Measurements from ENCODE around the gene TNFAIP8.

TNFAIP8 gene

GRCh38 chr5:119329666-119330065 is 26.2 kb upstream of the TNFAIP8 start:
- DNase-seq (ENCODE audit: low spot score) = no peak

GRCh38 chr5:119330367-119331183 is 25.2 kb upstream of the TNFAIP8 start:
- peak; percentile 76 for DNase-seq (ENCODE audit: low spot score)

DNA sequence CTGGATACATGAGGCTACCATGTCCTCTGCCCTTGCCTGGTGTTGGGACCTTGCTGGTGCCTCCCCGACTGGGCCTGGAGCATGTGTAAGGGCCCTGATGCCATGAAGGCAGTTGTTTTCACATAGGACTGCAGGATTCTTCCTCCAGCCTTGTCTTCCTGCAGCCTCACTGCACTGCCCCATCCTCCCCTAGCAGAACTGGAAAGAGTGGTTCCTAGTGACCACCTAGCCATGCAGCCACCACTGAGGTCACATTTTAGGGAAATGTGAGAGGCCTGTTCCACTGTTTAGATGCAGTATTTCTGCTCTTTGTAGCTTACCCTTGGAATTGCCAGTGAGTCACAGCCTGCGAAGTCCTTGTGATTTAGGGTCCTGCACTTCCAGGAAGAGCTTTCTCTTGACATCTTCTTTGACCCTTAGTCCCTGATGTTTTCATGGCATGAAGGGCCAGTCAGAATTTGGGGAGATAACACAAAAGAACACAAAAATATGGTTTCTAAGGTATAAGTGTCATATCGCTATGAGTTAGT is 24.2 kb upstream of the TNFAIP8 start:
- no peak for DNase-seq (ENCODE audit: low spot score)

GRCh38 chr5:119332208-119332607 is 23.6 kb upstream of the TNFAIP8 start:
- no peak for DNase-seq (ENCODE audit: low spot score)

- no peak for DNase-seq (ENCODE audit: low spot score)
Measured at GRCh38 chr5:119332978-119333401, 22.8 kb upstream of the TNFAIP8 start.

- DNase-seq (ENCODE audit: low spot score) = peak; percentile 73
Measured at GRCh38 chr5:119333421-119333851, 22.4 kb upstream of the TNFAIP8 start.

- no peak for DNase-seq (ENCODE audit: low spot score)
Measured at GRCh38 chr5:119335261-119335677, 20.6 kb upstream of the TNFAIP8 start.

DNA sequence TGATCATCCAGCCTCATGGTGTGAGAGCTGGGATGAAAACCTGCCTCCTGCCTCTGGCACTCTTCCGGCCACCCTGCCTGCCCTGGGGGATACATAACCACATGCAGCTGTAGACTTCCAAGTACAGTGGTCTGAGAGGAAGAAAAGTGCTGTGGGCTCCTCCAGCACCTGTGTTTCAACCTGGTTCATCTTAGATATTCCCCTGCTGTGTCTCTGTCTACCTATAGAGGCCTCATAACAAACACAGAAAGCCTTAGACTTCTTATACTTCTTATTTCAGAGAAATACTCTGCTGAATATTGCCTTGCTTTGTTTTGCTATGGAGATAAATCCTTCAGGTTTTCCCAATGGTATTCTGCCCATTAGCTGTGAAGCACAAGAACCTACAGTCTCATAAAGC is 19.6 kb upstream of the TNFAIP8 start:
- no peak for DNase-seq (ENCODE audit: low spot score)

- no peak for DNase-seq (ENCODE audit: low spot score)
Measured at GRCh38 chr5:119336845-119337580, 18.8 kb upstream of the TNFAIP8 start.

DNA sequence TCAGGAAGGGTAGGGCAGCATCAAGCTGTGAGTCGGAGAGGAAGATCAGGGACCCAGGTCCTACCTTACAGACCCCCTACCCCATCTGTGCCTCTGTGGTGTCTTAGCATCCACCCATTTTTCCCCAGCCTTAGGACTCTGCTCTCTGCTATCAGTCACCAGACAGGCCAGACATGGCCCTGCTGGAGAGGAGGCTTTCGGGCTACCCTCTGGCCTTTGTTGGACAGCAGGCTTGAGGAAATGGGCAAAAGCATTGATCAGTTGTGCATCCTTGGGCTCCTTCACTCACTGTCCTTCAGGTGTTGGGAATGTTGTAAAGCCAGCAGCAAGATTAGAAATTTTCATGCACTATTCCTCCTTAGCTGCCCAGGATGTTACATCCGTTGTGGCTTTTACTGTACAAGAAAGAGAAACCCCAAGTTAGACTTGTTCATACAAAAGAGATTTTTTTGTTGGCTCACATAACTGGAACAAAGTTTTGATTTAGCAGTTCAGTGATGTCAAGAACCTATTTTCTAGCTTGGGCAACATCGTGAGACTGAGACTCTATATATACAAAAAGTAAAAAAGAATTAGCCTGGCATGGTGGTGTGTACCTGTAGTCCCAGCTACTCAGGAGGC is 17.4 kb upstream of the TNFAIP8 start:
- DNase-seq (ENCODE audit: low spot score) = no peak

DNA sequence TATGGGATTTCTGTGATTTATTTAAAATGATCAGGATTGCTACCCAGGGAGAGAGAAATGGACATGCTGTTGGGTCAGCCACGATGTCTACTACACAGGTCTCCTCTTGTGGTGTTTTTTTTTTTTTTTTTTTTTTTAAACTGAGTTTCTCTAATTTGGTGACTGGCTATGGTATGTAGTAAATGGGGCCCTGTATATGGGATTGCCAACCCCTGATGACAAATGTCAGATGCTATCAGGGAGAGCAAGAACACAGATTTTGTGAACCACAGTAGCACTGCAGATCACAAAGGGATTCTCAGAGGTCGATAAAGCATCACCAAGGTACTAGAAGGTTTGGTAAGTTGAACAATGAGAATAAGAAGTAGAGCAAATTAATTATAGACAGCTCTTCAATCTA is 16.5 kb upstream of the TNFAIP8 start:
- DNase-seq (ENCODE audit: low spot score) = no peak

DNA sequence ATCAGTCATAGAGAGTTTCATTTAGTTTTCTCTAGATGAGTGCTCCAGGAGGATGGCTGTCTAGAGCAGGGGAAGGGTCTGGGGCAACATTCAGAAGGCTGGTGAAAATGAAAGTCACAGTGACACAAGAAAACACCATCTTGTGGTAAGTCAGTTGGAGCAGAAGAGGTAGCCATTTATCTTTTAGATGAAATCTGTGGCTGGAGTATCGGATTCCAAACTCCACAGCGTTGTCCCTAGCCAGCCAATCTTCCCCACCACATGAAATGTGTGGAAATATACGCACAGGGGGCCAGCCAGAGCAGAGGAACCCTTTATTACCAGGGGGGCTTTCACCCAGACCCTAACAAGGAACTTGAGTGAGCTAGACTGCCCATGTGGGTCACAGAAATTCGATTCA is 15.9 kb upstream of the TNFAIP8 start:
- DNase-seq (ENCODE audit: low spot score) = peak; percentile 87

DNA sequence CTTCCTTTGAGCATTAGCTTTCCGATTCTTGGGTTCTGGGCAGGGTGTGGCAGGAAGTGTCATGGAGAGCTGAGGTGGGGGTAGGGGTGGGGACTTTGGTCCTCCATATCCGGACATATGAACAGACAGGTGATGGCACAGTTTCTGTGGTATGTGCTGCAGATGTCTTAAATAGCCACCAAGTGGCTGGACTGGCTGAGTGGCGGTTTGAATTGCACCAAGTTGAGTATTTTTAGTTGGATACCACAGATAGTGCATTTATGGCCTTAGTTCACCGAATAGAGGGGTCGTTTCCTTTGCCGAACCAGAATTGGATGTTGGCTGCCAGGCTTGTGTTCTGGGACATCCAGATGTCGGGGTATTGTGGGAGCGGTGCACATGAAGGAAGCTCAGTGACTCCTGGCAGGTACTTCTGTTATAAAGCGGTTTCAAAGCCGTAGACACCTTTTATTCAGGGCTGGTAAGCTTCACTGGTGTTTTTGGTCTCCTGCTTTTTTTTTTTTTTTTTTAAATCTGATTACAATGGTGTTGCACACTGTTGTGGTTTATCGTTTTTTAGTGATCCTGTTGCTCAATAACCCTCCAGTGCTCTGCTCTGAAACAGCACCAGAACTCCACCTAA is 15.1 kb upstream of the TNFAIP8 start:
- peak; percentile 86 for DNase-seq (ENCODE audit: low spot score)

DNA sequence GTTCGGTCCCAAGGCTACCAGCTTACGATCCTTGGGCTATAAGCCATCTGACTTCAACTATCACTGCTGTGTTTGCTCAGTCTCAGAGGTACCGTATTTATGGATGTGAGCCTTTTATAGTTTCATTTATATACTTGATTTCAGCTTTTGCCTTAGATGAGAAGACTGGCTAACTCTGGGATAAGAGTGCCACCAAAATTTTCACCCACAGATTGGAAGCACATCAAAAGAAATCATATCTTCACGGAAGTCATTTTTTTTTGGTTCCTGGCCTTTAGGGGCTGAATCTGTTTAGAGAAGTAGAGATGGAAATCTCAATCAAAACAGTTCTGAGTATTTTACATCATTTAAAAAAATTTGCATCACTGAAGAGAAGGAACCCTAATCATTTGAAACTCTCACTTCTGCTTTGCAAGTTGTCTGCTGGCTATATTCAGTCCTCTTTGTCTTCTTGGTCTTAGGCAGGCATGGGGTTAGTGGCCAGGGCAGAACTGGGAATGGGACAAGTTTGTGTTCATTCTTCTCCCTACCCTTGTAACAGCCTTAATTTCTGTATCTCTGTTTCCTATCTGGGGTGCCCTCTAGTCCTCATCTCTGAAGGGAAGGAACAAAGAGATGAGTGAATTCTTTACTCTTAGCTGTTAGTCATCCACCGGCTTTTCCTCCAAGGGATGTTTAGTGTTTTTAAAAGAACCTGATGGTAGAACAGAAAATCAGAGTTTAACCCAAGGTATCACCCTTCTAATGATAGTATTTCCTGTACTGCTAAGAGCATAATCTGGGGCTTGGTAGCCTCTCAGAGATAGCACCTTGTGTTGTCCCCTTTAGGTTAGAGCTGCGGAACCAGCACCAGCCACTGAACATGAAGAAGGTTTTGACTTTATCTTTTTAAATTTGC is 14.1 kb upstream of the TNFAIP8 start:
- peak; percentile 80 for DNase-seq (ENCODE audit: low spot score)

GRCh38 chr5:119342406-119342805 is 13.4 kb upstream of the TNFAIP8 start:
- no peak for DNase-seq (ENCODE audit: low spot score)

- no peak for DNase-seq (ENCODE audit: low spot score)
Measured at GRCh38 chr5:119343052-119343451, 12.8 kb upstream of the TNFAIP8 start.

DNA sequence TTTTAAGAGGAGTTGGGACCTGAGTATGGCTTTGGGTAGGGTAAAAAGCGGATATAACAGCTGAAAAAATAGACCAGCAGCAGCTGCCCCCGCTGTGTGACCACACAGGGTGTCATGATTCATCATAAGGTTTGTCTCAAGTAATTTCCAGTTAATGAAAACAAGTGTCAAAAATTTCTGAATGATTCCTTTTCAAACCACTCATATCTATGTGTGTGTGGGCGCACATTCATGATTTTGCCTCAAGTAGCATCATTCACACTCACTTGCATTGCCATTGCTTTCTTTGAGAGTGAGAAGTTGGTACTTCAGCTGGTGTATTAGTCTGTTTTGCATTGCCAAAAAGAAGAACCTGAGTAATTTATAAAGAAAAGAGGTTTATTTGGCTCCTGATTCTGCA is 12.1 kb upstream of the TNFAIP8 start:
- DNase-seq (ENCODE audit: low spot score) = peak; percentile 85

- DNase-seq (ENCODE audit: low spot score) = no peak
Measured at GRCh38 chr5:119344231-119344630, 11.6 kb upstream of the TNFAIP8 start.

DNA sequence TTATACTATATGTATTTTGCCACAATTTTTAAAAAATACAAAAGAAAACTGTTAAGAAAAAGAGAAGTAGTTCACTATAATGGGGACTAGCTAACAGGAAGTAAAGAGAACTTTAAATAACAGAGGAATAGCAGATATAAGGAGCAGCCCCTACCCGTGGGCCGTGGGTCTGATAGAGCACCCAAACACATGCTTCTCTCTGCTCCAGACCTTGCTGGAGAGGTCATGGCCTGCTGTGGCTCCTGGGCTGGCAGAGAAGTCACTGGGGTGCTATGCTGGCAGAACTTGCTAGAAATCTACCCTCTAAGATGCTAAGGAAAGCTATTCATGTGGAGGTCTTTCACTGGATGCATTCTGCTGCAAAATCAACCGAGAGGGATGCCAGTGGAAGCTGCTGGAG is 10.0 kb upstream of the TNFAIP8 start:
- no peak for DNase-seq (ENCODE audit: low spot score)

DNA sequence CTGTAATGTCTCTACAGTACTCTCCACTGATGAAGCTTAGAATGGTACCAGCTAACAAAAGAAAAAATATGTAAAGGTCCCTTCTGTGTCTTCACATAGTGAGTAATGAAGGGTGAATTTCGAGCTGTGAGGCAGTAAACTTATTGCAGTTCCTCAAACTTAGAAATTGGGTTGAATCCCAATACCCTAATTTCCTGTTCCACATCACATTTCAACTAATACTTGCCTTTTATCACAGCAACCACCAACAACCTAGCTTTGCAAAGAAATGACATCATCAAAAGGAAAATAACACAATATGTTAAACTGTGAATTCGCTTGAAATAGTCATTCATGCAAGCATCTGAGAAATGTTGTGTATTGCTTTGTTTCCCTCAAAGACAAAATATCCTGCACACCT is 9.4 kb upstream of the TNFAIP8 start:
- no peak for DNase-seq (ENCODE audit: low spot score)

DNA sequence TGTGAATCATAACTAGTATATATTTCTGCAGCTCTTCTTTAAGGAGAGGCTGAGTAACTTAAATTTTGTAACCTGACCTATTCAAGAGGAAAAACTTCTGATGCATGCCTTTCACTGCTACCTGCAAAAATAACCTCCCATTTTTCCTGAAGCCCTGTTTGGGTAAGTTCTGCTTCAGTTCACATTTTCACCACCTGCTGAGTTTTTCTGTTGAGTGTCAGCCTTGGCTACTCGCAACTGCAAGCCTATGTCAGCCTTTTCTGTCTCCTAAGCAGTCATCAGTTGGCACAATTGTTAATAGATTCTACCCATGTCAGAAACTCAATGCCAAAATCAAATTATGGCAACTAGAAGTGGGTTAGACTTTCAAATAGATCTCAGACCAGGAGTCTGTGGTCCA is 8.2 kb upstream of the TNFAIP8 start:
- no peak for DNase-seq (ENCODE audit: low spot score)
